ENCODE results near the gene KCNJ2. TPM values are rescaled to one million over a fixed set of nuclear protein-coding genes. Genes with fewer than 3 reads are reported as not detected.

KCNJ2 gene
- polyA plus RNA-seq, 1 experiment = 1.2 TPM

DNA sequence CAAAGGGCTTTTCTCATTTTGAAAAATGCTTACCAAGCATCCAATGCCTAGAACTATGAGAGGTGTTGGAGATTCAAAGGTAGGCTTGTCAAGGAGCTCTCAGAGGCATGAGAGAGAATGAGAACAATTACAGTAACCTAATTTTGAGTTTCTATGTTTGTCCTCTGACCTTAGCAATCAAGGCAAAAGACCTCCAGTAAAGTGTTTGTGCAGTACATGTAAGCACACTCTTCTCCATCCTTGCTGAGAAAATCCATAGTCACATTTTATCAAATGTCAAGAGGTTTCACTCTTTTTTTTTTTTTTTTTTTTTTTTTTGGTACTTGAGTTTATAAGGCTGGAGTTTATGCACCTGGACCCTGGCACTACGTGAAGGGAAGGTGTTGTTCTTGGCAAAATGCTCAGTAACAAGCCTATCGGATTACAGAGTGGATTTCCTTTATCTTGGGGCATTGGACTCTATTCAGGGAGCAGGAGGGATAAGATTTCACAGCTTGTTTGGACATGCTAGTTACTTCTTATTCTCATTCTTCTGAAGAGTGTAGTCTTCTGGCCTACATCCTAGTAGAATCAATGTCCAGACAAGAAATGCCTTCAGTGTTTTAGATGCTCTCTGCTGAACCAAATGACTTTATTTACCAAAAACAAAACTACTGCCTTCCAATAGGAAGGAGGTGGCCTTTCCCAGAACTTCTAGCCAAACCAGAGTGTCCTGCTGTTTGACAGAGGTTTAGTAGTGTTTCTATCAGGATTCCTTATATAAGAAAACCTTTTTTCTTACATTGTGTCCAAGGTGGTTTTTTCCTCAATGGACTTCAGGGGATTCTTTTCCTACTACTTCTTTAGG lies 21.9 kb downstream of the KCNJ2 start:
- Histone ChIP-seq H3K27me3 (ENCODE audit: control insufficient read depth, insufficient read depth, low read length) (no peaks in the 10 kb centered on the region), H3K36me3 (ENCODE audit: control insufficient read depth, insufficient read depth, low read length) (no peaks in the 10 kb centered on the region), H3K4me3 (ENCODE audit: low read depth, low read length) (no peak overlapping the region)
- CTCF ChIA-PET = no interaction called here
- TF ChIP-seq, protein P1, sequence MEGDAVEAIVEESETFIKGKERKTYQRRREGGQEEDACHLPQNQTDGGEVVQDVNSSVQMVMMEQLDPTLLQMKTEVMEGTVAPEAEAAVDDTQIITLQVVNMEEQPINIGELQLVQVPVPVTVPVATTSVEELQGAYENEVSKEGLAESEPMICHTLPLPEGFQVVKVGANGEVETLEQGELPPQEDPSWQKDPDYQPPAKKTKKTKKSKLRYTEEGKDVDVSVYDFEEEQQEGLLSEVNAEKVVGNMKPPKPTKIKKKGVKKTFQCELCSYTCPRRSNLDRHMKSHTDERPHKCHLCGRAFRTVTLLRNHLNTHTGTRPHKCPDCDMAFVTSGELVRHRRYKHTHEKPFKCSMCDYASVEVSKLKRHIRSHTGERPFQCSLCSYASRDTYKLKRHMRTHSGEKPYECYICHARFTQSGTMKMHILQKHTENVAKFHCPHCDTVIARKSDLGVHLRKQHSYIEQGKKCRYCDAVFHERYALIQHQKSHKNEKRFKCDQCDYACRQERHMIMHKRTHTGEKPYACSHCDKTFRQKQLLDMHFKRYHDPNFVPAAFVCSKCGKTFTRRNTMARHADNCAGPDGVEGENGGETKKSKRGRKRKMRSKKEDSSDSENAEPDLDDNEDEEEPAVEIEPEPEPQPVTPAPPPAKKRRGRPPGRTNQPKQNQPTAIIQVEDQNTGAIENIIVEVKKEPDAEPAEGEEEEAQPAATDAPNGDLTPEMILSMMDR (IDR thresholded peaks at IDR 0.05; ENCODE audit: insufficient read depth, low read depth, low read length) = no peak
- POLR2A ChIA-PET = no interaction called here
- DNase-seq (ENCODE audit: low read depth) = no peak

DNA sequence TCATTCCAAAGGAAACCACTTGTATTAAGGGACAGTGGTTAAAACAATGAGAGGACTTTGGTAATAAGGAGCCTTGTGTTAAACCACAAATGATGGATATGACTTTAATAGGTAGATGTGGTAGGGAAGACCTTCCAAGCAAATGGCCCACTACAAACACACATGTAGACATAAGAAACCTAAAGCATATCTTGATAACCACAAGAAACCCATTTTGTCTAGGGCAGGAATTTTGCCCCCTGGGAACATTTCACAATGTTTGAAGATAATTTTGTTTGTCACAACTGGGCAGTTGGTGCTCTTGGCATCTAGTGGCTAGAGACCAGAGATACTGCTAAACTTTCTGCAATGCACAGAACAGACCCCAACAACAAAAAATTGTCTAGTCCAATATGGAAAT lies 25.8 kb downstream of the KCNJ2 start:
- POLR2A ChIA-PET = no interaction called here
- no peak for DNase-seq (ENCODE audit: low read depth)
- TF ChIP-seq, protein P1 (IDR thresholded peaks at IDR 0.05; ENCODE audit: insufficient read depth, low read depth, low read length) = no peak
- CTCF ChIA-PET = no interaction called here
- Histone ChIP-seq H3K27me3 (ENCODE audit: control insufficient read depth, insufficient read depth, low read length) (no peaks in the 10 kb centered on the region), H3K4me3 (ENCODE audit: low read depth, low read length) (no peak overlapping the region), H3K36me3 (ENCODE audit: control insufficient read depth, insufficient read depth, low read length) (no peaks in the 10 kb centered on the region)

DNA sequence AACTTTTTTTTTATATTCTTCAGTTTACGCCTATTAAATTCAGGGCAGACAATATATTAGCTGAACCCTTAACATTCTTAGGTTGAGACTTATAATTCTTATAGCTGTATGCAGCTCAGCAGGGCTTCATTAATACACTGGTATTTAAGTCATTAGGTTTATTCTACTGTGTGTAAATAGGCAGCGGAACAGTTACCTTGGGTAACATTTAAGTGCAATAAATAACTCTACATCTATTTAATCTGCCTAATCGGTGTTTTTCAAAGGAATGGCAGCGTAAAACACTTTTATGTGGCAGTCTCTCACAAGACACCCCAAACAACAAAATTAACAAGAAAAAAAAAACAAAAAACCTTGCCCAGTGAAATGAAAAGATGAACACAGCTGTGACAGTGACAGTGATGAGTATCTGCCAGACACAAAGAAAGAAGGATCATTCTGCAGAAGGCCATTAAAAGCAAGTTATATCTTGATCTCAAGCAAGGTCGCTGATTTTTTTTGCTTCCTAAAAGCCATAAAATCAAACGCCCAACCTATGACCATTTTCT lies 32.6 kb downstream of the KCNJ2 start:
- H3K27me3 ChIP-seq (ENCODE audit: control insufficient read depth, insufficient read depth, low read length) = no peaks in the 10 kb centered on the region
- POLR2A ChIA-PET = no interaction called here
- no peaks in the 10 kb centered on the region for H3K36me3 ChIP-seq (ENCODE audit: control insufficient read depth, insufficient read depth, low read length)
- TF ChIP-seq, protein P1 (IDR thresholded peaks at IDR 0.05; ENCODE audit: insufficient read depth, low read depth, low read length) = no peak
- no peak for DNase-seq (ENCODE audit: low read depth)
- H3K4me3 ChIP-seq (ENCODE audit: low read depth, low read length) = no peak overlapping the region
- CTCF ChIA-PET = no interaction called here

DNA sequence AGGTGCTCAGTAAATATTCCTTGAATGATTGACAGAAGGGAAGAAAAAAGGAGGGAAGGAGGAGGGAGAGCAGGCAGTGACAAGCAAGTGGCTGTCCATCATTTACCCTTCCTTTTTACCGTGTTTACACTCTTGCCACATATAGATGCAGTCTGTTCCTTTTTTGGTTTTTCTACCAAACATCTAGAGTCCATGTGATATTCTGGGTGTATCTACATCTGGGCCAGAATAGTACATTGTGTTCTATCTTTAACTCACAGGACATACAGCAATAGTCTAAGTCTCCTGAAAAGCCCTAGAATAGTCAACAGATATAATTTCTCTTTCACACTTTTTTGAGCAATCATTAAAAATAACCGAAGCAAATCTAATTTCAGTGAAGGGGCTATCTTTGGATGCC lies 33.5 kb downstream of the KCNJ2 start:
- TF ChIP-seq, protein P1 (IDR thresholded peaks at IDR 0.05; ENCODE audit: insufficient read depth, low read depth, low read length) = no peak

DNA sequence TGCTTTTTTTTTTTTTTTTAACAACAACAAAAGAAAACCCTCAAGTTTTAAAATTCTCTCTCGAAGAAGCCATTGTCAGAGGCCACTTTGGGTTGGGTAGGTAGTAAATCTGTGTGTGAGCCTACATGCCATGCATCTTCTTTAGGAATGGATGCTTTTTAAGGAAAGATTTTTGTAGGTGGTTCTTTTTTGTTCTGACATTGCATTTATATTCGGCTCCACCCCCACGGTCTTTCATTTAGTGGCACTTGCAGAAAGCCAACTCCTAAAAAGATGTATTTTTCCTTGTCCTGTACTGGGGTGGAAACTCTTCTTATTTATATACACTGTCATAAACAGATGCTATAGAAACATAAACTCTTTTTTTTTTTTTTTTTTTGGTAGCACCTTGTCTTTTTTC lies 35.1 kb downstream of the KCNJ2 start:
- H3K27me3 ChIP-seq (ENCODE audit: control insufficient read depth, insufficient read depth, low read length) = no peaks in the 10 kb centered on the region
- no peak overlapping the region for H3K4me3 ChIP-seq (ENCODE audit: low read depth, low read length)
- TF ChIP-seq, protein P1 (IDR thresholded peaks at IDR 0.05; ENCODE audit: insufficient read depth, low read depth, low read length) = no peak
- no peaks in the 10 kb centered on the region for H3K36me3 ChIP-seq (ENCODE audit: control insufficient read depth, insufficient read depth, low read length)
- no peak for DNase-seq (ENCODE audit: low read depth)
- ChIA-PET CTCF (no interaction called here), POLR2A (no interaction called here)

More for the DNA sequence above, 33.5 kb downstream of the KCNJ2 start:
- Histone ChIP-seq H3K27me3 (ENCODE audit: control insufficient read depth, insufficient read depth, low read length) (no peaks in the 10 kb centered on the region), H3K36me3 (ENCODE audit: control insufficient read depth, insufficient read depth, low read length) (no peaks in the 10 kb centered on the region), H3K4me3 (ENCODE audit: low read depth, low read length) (no peak overlapping the region)
- DNase-seq (ENCODE audit: low read depth) = no peak
- ChIA-PET POLR2A (no interaction called here), CTCF (no interaction called here)

All from BJ (cell line).